ENCODE measurements around the gene THSD4. TPM values are rescaled to one million over a fixed set of nuclear protein-coding genes. Genes with fewer than 3 reads are reported as not detected.
"Not testable (repeated sequence)": the region's sequence is repeated elsewhere in the genome, so short reads cannot be mapped to it uniquely, and the experiment has no call there.

The THSD4 gene
- total RNA-seq, 2 experiments from 2014 or later, result not detected

- Mint-ChIP-seq H3K36me3 (no peaks in the 10 kb centered on the region), H3K27me3 (no peaks in the 10 kb centered on the region), H3K4me3 (no peak overlapping the region), H3K4me1 (ENCODE audit: low read depth) (no peaks in the 10 kb centered on the region), H3K9me3 (no peaks in the 10 kb centered on the region), H3K27ac (no peak overlapping the region)
- intact Hi-C loops (cut with micrococcal nuclease), result no loop called here
- POLR2A ChIA-PET, result no interaction called here
- no peak for DNase-seq
- CTCF ChIA-PET, result no interaction called here
These were observed 244.0 kb downstream of the THSD4 start for GRCh38 chr15:71359246-71359645.

GRCh38 chr15:71362556-71362955, 247.3 kb downstream of the THSD4 start:
- Mint-ChIP-seq H3K4me3 (no peak overlapping the region), H3K36me3 (no peaks in the 10 kb centered on the region), H3K9me3 (peaks cover 8% of the 10 kb centered on the region), H3K27me3 (no peaks in the 10 kb centered on the region), H3K27ac (no peak overlapping the region), H3K4me1 (ENCODE audit: low read depth) (no peaks in the 10 kb centered on the region)
- CTCF ChIA-PET, result no interaction called here
- intact Hi-C loops (cut with micrococcal nuclease), result no loop called here
- no peak for DNase-seq
- POLR2A ChIA-PET, result no interaction called here

GRCh38 chr15:71362987-71363968, 248.0 kb downstream of the THSD4 start:
- CTCF ChIA-PET, result no interaction called here
- H3K27me3 Mint-ChIP-seq, result no peaks in the 10 kb centered on the region
- H3K9me3 Mint-ChIP-seq, result peaks cover 8% of the 10 kb centered on the region
- intact Hi-C loops (cut with micrococcal nuclease), result no loop called here
- no peak for DNase-seq
- POLR2A ChIA-PET, result no interaction called here
- no peaks in the 10 kb centered on the region for H3K36me3 Mint-ChIP-seq
- no peak overlapping the region for H3K27ac Mint-ChIP-seq
- no peak overlapping the region for H3K4me3 Mint-ChIP-seq
- H3K4me1 Mint-ChIP-seq (ENCODE audit: low read depth), result no peaks in the 10 kb centered on the region

GRCh38 chr15:71364117-71364584, 248.9 kb downstream of the THSD4 start:
- Mint-ChIP-seq H3K9me3 (peaks cover 8% of the 10 kb centered on the region), H3K4me1 (ENCODE audit: low read depth) (no peaks in the 10 kb centered on the region), H3K27ac (no peak overlapping the region), H3K36me3 (no peaks in the 10 kb centered on the region), H3K27me3 (no peaks in the 10 kb centered on the region), H3K4me3 (no peak overlapping the region)
- CTCF ChIA-PET, result no interaction called here
- POLR2A ChIA-PET, result no interaction called here
- no peak for DNase-seq
- intact Hi-C loops (cut with micrococcal nuclease), result no loop called here

GRCh38 chr15:71366522-71366921, 251.3 kb downstream of the THSD4 start:
- Mint-ChIP-seq H3K36me3 (peaks cover 6% of the 10 kb centered on the region), H3K27me3 (no peaks in the 10 kb centered on the region), H3K9me3 (peaks cover 23% of the 10 kb centered on the region), H3K4me3 (no peak overlapping the region), H3K4me1 (ENCODE audit: low read depth) (no peaks in the 10 kb centered on the region), H3K27ac (no peak overlapping the region)
- DNase-seq, result no peak
- POLR2A ChIA-PET, result no interaction called here
- intact Hi-C loops (cut with micrococcal nuclease), result no loop called here
- CTCF ChIA-PET, result no interaction called here

- Mint-ChIP-seq H3K4me3 (no peak overlapping the region), H3K27me3 (no peaks in the 10 kb centered on the region), H3K9me3 (peaks cover 27% of the 10 kb centered on the region), H3K27ac (no peak overlapping the region), H3K4me1 (ENCODE audit: low read depth) (no peaks in the 10 kb centered on the region), H3K36me3 (peaks cover 8% of the 10 kb centered on the region)
- ChIA-PET POLR2A (no interaction called here), CTCF (no interaction called here)
- no peak for DNase-seq
- intact Hi-C loops (cut with micrococcal nuclease), result no loop called here
These were observed 251.7 kb downstream of the THSD4 start for GRCh38 chr15:71366926-71367325.

- intact Hi-C loops (cut with micrococcal nuclease); H3K27ac Mint-ChIP-seq; H3K36me3 Mint-ChIP-seq; H3K4me1 Mint-ChIP-seq (ENCODE audit: low read depth); DNase-seq; CTCF ChIA-PET; H3K4me3 Mint-ChIP-seq; POLR2A ChIA-PET; H3K27me3 Mint-ChIP-seq: not testable (repeated sequence)
- peaks cover 29% of the 10 kb centered on the region for H3K9me3 Mint-ChIP-seq
These were observed 252.5 kb downstream of the THSD4 start for GRCh38 chr15:71367737-71368136.

- DNase-seq, result peak; percentile 27
- H3K4me3 Mint-ChIP-seq; CTCF ChIA-PET; POLR2A ChIA-PET; H3K36me3 Mint-ChIP-seq; H3K27me3 Mint-ChIP-seq; intact Hi-C loops (cut with micrococcal nuclease): not testable (repeated sequence)
- H3K4me1 Mint-ChIP-seq (ENCODE audit: low read depth), result peaks cover 30% of the 10 kb centered on the region
- peak overlapping the region; percentile 42 for H3K27ac Mint-ChIP-seq
- peaks cover 33% of the 10 kb centered on the region for H3K9me3 Mint-ChIP-seq
These were observed 257.5 kb downstream of the THSD4 start for GRCh38 chr15:71372769-71373168.

- peaks cover 30% of the 10 kb centered on the region for H3K4me1 Mint-ChIP-seq (ENCODE audit: low read depth)
- ChIA-PET CTCF (no interaction called here), POLR2A (no interaction called here)
- no peak overlapping the region for H3K4me3 Mint-ChIP-seq
- peaks cover 33% of the 10 kb centered on the region for H3K9me3 Mint-ChIP-seq
- no peak for DNase-seq
- peaks cover 8% of the 10 kb centered on the region for H3K36me3 Mint-ChIP-seq
- H3K27me3 Mint-ChIP-seq, result no peaks in the 10 kb centered on the region
- intact Hi-C loops (cut with micrococcal nuclease), result no loop called here
- no peak overlapping the region for H3K27ac Mint-ChIP-seq
These were observed 258.6 kb downstream of the THSD4 start for GRCh38 chr15:71373917-71374316.

- Mint-ChIP-seq H3K4me1 (ENCODE audit: low read depth) (peaks cover 30% of the 10 kb centered on the region), H3K27me3 (no peaks in the 10 kb centered on the region), H3K27ac (no peak overlapping the region), H3K36me3 (peaks cover 7% of the 10 kb centered on the region), H3K9me3 (peaks cover 32% of the 10 kb centered on the region), H3K4me3 (no peak overlapping the region)
- CTCF ChIA-PET, result no interaction called here
- no peak for DNase-seq
- intact Hi-C loops (cut with micrococcal nuclease), result no loop called here
- POLR2A ChIA-PET, result no interaction called here
These were observed 259.5 kb downstream of the THSD4 start for GRCh38 chr15:71374607-71375352.

- POLR2A ChIA-PET, result no interaction called here
- Mint-ChIP-seq H3K27ac (no peak overlapping the region), H3K36me3 (peaks cover 4% of the 10 kb centered on the region), H3K4me1 (ENCODE audit: low read depth) (peaks cover 30% of the 10 kb centered on the region), H3K9me3 (peaks cover 22% of the 10 kb centered on the region), H3K4me3 (no peak overlapping the region), H3K27me3 (no peaks in the 10 kb centered on the region)
- intact Hi-C loops (cut with micrococcal nuclease), result no loop called here
- no peak for DNase-seq
- CTCF ChIA-PET, result no interaction called here
These were observed 260.7 kb downstream of the THSD4 start for GRCh38 chr15:71375934-71376333.

- DNase-seq, result no peak
- Mint-ChIP-seq H3K4me3 (no peak overlapping the region), H3K4me1 (ENCODE audit: low read depth) (peaks cover 6% of the 10 kb centered on the region), H3K36me3 (no peaks in the 10 kb centered on the region), H3K9me3 (peaks cover 7% of the 10 kb centered on the region), H3K27me3 (peaks cover 2% of the 10 kb centered on the region), H3K27ac (no peak overlapping the region)
- POLR2A ChIA-PET, result no interaction called here
- CTCF ChIA-PET, result no interaction called here
- intact Hi-C loops (cut with micrococcal nuclease), result no loop called here
These were observed 264.6 kb downstream of the THSD4 start for GRCh38 chr15:71379893-71380292.

GRCh38 chr15:71380345-71380744, 265.1 kb downstream of the THSD4 start:
- ChIA-PET POLR2A (no interaction called here), CTCF (no interaction called here)
- Mint-ChIP-seq H3K36me3 (no peaks in the 10 kb centered on the region), H3K27me3 (peaks cover 4% of the 10 kb centered on the region), H3K9me3 (peaks cover 7% of the 10 kb centered on the region), H3K4me1 (ENCODE audit: low read depth) (peaks cover 2% of the 10 kb centered on the region), H3K27ac (no peak overlapping the region), H3K4me3 (no peak overlapping the region)
- intact Hi-C loops (cut with micrococcal nuclease), result no loop called here
- no peak for DNase-seq

Data from activated CD4-positive, alpha-beta memory T cell treated with anti-CD3 and anti-CD28 coated beads for 36 hours (primary cell).